Cerebellar nuclear complex (tissue), 1 donor: ENCODE results near the gene ATP9B.

Source experiments
- DNase-seq, 2 experiments: peaks; one replicate each; lab custom pipeline; 2025; lab: John Stamatoyannopoulos, UW

Gene ATP9B

DNA sequence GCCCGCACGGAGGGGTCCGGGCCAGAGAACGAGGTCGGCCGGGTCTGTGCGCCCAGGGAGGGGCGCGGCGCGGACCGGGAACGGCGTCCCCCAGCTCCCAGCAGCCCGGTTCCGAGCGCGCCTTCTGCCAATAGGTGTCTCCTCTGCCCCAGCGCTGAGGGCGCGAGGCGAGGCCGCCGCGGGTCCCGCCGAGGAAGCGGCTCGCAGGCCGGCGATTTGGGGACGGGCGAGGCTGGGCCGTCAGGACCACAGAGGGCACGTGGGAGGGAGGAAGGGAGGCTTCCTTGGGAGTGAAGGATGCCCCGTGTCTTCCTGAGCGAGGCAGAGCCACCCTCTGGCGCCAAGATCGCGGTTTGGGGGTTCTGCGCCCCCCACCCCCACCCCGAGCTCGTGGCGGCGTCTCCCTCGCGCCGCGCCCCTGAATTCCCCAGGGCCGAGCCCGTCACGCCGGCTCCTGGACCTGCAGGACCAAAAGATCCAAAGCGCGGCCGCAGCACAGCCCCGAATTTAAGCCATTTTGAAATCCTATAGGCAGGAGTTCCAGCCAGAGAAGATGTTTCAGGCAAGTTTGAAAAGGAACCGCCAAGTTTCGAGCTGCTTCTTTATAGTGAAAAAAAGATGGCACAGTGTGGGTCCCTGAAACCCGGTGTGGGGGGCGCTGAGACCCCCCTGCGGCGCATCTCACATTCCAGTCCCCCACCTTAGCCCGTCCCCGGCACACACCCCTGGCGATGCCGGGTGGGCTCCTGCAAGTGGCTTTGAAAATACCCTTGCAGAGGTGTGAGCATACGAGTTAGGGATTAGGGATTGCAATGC lies 327.4 kb downstream of the ATP9B start:
- DNase-seq, result no peak

DNA sequence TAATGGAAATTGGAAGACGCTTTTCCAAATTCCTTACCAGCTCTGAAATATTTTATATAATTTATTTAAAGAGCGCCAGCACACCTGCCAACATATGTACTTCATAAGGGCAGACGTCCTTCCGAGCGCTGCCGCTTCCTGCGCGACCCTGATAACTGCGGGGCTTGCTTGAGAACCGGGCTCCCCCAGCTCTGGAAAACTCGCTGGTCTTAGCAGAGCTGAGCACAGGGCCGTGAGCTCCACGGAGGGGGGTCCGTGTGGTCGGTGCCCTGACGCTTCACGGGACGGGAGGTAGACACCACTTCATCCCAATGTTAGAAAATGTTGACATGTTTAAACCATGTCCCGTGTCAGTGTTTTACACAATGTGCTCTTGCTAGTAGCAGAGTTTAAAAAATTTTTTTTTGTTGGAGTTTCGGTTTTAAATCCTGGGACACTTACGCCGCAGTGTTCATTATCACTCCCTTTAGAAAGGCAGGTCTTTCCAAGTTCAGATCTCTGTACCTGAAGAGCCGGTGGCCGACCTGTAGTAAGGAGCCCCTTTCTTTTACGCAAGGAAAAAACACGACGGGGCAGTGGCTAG lies 328.1 kb downstream of the ATP9B start:
- no peak for DNase-seq

DNA sequence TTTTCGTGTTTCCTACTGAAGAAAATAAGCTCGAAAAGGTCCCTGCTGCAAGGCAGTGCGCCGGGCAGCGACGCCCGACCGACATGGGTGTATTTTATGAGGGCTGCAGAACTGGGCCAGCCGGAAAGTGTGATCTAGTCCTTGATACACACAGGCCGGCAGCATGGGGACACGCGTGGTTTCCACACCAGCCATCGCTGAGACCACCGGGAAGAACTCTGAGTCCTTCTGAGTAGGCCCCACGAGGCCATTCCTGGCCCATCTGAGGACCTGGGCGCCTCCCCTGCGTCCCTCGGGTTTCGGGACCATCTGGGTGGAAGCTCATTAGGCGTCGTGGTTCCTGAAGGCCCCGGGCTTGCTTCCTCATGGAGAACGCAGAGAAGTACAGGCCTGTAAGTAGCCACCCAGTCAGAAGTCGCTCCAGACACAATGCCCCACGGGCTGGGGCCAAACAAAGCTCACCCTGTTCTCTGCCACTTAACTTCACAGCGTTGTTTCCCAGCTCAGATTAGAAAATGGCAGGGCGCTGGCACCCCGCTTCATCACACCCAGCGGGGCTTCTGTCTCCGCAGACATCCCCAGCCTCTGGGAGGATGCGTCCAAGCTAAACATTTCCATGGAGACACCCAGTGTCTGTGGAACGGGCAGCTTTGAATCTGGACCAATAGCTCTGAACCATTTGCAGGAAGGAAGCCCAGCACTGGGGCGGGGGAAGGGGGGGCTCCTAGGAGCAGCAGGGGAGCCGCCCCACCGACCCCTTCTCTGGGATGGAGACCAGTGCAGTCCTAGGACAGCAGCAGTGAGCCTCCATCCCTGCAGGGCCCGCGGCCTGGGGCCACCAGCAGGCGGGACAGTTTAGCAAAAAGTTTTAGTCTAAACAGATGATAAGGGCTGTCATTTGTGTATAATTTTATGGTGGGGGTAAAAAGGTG lies 328.9 kb downstream of the ATP9B start:
- DNase-seq, result no peak

DNA sequence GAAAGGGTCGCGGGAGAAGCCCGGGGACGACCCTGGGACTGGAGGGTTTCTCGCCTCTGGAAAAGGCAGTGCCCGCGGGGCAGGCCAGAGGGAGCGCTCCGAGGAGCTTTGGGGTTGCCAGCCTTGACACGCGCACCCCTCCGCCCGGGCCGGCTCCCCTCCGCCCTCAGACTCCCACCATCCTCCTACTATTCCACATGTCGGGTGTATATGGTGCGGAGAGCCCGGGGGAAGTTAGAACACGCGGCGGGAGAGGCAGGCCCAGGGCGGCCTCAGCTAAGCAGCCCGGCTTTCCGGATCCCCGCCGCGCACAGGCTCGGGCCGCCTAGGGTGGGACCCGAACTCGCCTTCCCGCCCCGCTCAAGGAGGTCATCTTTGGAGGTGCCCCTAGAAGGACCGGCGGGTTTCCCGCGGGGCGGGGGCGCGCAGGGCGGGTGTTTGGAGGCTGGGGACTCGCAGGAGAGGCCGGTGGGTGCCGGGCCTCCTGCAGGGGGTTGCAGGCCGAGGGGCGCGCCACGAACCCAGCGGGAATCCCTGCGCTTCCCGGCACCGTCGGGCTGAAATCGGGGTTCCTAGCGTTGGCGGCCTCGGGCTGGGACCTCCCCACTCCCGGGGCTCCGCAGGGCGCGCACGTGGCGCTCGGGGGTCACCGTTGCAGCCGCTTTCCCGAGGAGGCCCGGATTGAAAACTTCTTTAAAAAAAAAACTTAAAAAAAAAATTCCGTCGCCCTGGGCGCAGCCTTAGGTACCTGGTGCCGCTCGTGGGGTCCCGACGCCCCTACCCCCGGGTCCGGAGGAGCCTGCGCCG lies 330.3 kb downstream of the ATP9B start:
- no peak for DNase-seq

DNA sequence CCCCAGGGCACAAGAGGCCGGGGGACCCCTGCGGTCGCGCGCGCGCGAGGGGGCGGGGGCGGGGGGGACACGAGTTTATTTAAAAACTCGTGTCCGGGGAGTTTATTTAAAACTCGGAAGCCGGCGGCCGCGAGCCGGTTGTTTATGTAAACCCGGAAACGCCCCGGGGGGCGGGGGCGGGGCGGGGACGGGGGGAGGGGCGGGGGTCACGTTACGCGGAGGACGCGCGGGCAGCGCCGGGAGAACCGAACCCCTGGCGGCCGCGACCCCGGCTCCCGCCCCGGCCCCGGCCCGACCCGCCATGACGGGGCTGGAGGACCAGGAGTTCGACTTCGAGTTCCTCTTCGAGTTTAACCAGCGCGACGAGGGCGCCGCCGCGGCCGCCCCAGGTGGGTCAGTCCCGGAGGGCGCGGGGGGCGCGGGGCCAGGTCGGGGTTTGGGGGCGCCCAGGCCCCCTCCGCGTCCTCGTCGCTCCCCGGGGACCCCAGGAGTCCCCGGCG lies 330.9 kb downstream of the ATP9B start:
- DNase-seq, result no peak

DNA sequence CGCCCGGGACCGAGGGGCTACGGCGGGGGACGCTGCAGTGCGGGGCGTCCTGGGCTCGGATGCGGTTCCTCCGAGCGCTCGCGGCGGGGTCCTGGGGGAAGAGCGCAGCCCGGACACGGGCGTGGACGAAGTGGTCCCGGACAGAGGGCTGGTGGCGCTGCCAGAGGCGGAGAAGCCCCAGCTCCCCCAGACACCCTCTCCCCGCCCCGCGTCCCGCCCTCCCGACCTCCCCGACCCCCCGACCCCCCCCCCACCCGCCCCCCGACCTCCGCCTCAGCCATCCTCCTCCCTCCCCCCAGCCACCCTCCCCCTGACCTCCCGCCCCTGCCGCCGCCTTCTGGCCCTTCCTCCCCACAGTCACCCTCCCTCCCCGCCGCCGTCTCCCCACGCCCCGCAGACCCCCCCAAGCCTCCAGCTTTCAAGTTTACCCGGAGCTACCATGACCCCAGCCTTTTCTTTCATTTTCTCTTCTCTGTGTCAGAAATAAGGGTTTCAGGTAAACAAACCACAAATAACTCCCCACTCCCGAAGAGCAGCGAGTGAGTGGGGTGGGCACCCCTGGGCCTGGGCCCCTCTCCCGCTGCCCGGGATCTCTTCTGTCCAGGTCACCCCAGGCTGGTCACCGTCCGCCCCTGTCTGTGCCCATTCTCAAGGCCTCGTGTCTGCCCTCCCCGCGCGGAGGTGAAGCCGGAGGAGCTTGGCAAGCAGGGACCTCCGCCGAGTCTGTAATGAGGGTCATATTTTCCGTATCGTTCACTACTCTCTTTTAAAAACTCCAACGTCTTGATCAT lies 331.6 kb downstream of the ATP9B start:
- no peak for DNase-seq

DNA sequence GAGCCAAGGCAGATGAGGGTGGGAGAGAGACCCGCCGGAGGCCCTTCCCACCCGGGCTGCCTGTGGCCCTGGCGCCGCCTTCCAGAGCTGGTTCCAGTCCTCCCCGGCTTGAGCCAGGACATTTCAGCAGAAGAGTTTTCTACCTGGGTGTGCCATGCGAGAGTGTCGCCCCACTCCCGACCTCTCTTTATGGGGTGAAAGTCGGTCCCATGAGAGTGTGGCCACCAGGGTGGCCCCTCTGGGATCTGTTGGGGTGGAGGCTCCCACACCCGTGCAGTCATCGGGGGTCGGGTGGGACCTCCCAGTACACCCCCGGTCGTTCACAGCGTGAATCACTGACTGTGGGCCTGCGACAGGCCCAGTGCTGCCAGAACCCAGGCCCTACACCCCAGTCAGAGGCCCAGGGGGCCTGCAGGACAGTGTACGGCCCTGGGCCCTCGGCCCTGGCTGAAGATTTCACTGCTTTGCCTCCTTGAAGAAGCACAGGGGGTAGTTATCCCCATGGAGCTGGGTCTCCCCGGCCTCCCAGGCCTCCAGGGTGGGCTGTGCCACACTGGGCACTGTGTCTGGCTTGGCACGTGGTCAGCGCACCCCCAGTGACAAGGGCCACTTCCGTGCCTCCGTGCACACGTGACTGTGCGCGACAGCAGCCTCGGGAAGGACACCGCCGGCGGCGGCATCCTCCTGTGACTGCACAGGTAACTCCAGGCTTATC lies 332.5 kb downstream of the ATP9B start:
- no peak for DNase-seq

DNA sequence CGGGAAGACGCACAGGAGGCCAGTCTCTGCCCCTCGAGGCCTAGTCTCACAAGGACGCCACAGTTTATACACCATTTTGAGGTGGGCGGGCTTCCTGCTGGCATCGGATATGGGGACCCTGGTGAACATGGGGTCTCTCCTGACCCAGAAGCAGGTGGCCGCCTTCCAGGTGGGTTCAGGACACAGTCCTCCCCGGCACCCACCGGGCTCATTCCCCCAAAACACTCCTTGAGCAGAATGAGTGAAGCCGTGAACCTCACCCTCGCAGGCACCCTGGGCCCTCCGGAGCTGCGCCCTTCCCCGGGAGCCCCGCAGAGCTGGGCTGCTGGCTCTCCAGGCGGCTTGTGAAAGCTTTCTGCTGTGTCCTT lies 333.0 kb downstream of the ATP9B start:
- no peak for DNase-seq

DNA sequence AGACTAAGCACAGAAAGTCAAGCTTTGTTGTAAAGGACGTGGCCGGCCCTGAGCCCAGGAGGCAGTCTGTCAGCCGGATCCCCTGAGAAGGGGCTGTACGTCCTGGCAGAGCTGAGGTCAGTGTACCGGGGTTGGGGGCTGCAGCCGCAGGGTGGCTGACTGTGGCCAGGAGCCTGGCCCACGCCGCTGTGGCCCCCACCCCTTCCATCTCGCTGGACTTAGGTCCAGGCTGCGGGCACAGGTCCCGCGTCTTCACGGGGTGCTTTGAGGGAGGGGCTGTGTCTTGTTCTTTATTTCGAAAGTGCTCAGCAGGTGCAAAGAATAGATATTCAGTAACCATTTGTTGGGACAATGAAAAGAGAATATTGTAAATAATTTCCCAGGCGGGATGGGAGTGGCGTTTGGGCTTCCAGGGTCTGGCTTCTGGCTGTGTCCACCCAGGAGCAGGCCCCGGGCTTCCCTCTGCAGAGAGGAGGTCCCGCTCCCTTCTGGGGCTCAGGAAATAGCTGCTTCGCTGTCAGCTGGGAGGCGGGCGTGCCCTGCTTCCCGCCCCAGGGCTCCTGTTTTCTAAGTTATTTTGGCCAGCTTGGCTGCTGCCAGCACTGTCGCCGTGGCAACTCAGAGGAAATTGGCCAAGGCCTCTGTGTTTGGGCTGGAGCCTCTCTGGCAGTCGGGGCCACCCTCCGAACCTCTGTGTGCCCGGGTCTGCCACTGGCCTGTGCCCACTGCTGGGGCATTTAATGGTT lies 334.0 kb downstream of the ATP9B start:
- DNase-seq, result no peak

DNA sequence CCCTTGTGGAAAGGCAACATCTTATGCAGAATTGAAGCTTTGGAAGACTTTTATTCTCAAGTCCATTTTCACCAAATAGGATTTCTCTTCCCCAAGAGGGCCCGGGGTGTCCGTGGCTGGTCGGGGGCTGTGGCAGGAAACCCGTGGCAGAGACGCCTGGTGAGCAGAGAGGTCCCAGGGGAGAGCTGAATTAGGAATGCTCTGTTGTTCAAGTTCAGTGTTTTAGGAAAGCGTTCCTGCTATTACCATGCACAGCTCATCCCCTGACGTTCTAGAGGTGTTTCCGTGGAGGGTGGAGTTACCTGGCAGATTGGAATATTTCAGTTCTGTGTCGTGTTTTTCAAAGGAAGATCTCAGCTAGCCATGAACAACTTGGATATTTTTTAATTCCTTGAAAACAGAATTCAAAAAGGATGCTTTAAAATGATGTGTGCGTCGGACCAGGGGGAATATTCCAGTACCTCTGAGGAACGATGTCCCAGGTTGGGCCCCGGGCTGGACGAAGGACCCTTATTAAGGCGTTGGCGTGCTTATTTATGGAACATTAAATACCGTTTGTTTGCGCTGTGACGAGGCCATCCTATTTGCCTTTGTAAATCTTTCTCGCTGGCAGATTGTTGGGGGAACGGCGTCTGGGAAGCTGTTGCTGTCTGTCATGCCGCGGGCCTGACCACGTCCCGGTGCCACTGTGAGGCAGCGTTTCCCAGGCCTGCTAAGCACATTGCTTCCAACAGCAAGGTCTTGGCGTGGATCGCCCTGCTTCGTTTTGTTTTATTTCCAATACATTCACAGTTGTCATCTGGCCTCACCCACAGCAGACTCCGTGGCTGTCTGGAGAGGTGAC lies 334.8 kb downstream of the ATP9B start:
- DNase-seq, result no peak

DNA sequence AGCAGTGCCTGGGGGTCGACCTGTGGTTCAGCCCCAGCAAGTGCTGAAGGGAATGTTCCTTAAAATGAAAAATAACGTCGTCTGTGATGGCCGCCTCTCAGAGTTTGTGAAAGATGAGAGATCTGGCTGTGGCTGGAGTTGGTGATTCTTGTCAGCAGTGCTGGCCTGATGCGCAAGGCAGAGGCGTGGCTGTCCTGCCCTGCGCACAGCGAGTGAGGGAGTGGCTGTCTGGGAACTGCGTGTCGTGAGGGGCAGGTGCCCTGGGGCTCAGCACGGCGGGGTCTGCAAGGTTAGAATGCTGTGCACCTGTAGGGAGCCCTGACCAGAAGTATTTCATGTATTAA lies 335.3 kb downstream of the ATP9B start:
- DNase-seq, result no peak

DNA sequence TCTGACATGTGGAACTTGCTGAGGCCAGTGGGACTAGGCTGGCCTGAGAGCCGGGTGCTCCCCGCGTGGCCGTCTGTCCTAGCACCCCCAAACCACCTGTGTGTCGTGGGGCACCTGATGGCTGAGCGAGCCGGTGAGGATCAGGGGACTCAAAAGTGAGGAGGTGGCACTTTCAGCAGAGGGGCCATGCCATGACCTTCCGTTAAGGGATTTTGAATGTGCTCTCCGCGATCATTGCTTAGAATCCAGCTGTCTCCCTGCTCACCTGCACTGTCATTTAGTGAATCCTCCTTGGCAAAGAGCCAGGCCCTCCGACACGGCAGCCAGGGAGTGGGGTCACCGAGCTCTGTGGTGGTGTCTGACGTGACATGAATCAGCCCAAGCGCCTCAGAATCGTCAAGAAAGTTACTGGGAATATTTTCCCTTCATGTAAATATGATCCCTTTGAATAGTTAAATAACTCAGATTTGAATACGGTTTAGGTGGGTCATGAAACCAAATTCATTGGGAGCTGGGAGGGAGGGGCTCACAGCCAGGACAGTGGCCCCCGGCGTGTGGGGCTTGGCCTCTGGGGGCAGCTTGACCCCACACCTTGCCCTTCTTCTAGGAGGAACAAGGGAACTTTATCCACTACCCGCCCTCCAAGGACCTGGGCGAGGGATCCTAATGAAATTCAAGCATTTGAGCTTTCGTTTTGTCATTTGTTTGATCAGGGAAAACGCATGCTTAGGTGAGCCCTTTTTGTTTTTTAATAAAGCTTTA lies 336.0 kb downstream of the ATP9B start:
- no peak for DNase-seq

DNA sequence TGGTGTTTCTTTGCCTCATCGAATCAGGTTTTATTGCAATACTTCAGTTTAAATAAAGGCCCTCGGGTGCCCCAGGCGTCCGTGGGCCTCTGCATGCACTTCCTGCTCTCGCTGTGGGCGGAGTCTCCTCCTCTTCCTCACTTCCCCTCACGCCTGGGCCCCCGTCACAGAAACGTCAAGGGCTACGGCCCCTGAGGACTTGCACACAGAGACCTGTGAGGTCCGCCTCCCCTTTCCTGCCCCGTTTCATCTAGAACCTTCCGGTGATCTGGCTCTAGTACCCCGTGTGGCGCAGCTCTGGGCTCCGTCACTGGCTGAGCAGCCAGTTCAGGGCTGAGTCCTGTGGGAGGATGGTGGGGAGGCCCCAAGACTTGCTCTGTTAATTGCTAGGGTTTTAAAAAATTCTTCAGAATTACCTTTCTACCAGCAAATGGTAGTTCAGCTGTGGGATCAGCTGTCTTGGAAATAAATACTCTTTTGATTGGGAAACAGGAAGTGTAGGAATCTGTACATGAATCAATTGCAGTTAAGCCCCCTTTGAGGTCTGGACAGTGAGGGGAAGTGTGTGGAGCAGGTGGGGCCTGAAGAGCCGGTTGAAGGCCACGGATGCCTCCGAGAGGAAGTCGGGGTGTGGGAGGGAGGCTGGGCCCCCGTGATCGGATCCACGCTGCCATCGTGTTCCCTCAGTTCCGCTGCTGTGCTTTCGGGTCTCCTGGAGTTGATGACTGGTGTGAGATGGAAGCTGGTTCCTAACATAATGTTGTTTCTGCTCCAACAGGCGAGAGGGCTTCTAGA lies 336.8 kb downstream of the ATP9B start:
- DNase-seq, result no peak

DNA sequence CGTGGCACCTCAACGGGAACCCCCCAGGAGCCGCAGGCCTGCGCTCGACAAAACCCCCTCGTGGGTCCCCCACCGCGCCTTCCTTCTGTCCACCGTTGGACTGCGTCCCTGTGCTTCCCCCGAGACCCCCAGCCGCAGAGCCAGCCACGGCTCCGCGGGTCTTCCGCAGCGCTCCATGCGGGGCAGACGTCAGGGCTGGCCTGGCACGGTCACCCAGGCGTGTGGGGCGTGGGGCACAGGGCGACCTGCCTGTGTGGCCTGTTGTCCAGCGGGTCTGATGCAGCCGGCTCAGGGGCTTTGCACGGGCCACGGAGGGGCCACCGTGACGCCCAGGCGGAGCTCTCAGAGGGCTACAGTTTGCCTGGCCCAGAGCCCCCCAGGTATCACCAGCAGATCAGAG lies 337.5 kb downstream of the ATP9B start:
- DNase-seq, result no peak

DNA sequence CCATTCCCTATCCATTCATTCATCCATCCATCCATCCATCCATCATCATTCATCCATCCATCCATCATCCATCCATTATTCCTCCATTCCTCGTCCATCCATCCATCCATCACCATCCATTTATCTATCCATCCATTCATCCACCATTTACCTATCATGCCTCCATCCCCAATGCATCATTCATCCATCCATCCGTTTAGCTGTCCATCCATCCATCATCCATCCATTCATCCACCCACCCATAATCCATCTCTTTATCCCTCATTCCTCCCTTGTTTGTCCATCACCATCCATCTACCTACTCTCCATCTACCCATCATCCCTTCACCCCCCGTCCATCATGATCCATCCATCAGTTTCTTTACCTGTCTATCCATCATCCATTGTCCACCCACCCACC lies 340.1 kb downstream of the ATP9B start:
- DNase-seq, result no peak

DNA sequence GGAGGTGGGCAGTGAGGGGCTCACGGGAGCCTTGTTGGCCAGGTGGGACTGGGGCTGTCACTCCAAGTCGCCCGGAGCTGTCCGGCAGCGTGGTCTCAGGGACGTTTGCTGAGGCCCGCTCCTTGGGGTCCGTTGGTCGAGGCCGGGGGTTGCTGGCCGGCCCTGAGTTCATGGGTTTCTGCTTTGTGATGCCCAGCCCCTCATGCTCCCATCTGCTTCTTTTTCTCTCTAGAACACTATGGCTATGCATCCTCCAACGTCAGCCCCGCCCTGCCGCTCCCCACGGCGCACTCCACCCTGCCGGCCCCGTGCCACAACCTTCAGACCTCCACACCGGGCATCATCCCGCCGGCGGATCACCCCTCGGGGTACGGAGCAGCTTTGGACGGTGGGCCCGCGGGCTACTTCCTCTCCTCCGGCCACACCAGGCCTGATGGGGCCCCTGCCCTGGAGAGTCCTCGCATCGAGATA lies 341.0 kb downstream of the ATP9B start:
- no peak for DNase-seq
